Measurements from ENCODE around the gene CDC42.
A peak's percentile ranks its signal among the peaks of the same experiment; 100 is the strongest.
"Not testable (repeated sequence)": the region's sequence is repeated elsewhere in the genome, so short reads cannot be mapped to it uniquely, and the experiment has no call there.

CDC42 gene

GRCh38 chr1:22076346-22076745, 23.8 kb downstream of the CDC42 start:
- DNase-seq = no peak

- DNase-seq = no peak
Observed at GRCh38 chr1:22077728-22078127, 25.2 kb downstream of the CDC42 start.

GRCh38 chr1:22078133-22078532, 25.6 kb downstream of the CDC42 start:
- no peak for DNase-seq

GRCh38 chr1:22080191-22080590, 27.7 kb downstream of the CDC42 start:
- no peak for DNase-seq

GRCh38 chr1:22088331-22088730, 35.8 kb downstream of the CDC42 start:
- DNase-seq = no peak

- no peak for DNase-seq
Observed at GRCh38 chr1:22089134-22089571, 36.6 kb downstream of the CDC42 start.

- no peak for DNase-seq
Observed at GRCh38 chr1:22089787-22090186, 37.3 kb downstream of the CDC42 start.

GRCh38 chr1:22090867-22091266, 38.4 kb downstream of the CDC42 start:
- DNase-seq = no peak

- not testable (repeated sequence) for DNase-seq
Observed at GRCh38 chr1:22092026-22092768, 39.7 kb downstream of the CDC42 start.

GRCh38 chr1:22093513-22093912, 41.0 kb downstream of the CDC42 start:
- no peak for DNase-seq

- DNase-seq = no peak
Observed at GRCh38 chr1:22096036-22096435, 43.5 kb downstream of the CDC42 start.

GRCh38 chr1:22096463-22096862, 44.0 kb downstream of the CDC42 start:
- no peak for DNase-seq

- no peak for DNase-seq
Observed at GRCh38 chr1:22098752-22099151, 46.2 kb downstream of the CDC42 start.

GRCh38 chr1:22100168-22100567, 47.7 kb downstream of the CDC42 start:
- no peak for DNase-seq

- no peak for DNase-seq
Observed at GRCh38 chr1:22101199-22101598, 48.7 kb downstream of the CDC42 start.

GRCh38 chr1:22101995-22102394, 49.5 kb downstream of the CDC42 start:
- DNase-seq = no peak

GRCh38 chr1:22102746-22103145, 50.2 kb downstream of the CDC42 start:
- DNase-seq = no peak

GRCh38 chr1:22104094-22104493, 51.6 kb downstream of the CDC42 start:
- no peak for DNase-seq

- no peak for DNase-seq
Observed at GRCh38 chr1:22104865-22105437, 52.4 kb downstream of the CDC42 start.

- peak; percentile 19 for DNase-seq
Observed at GRCh38 chr1:22105611-22106207, 53.2 kb downstream of the CDC42 start.

- no peak for DNase-seq
Observed at GRCh38 chr1:22107126-22107525, 54.6 kb downstream of the CDC42 start.

GRCh38 chr1:22108339-22109105, 56.0 kb downstream of the CDC42 start:
- DNase-seq = no peak

- DNase-seq = no peak
Observed at GRCh38 chr1:22110016-22110415, 57.5 kb downstream of the CDC42 start.

GRCh38 chr1:22111115-22111514, 58.6 kb downstream of the CDC42 start:
- DNase-seq = no peak
